Coronary artery (tissue), 2 donors: ENCODE measurements around the gene CPT1B.

Source experiments
- DNase-seq: peaks from one replicate; pipeline ENCODE4 v3.0.0-alpha.2; 2017; ENCODE audit warnings: low spot score
- H3K27ac ChIP-seq, 2 donors: fragments of 200-600 bp; sonication (generic); one replicate each; pipeline ENCODE4 v1.5.1; 2016 to 2019
- H3K4me3 ChIP-seq: fragments of 200-600 bp; sonication (generic); 2 replicates; pipeline ENCODE4 v1.5.1; 2016; ENCODE audit warnings: mild to moderate bottlenecking, moderate library complexity
- TF ChIP-seq, protein P1 (sequence below): fragments of 200-600 bp; sonication (generic); IDR thresholded peaks from one replicate; pipeline ENCODE4 v1.5.1; 2019; ENCODE audit warnings: antibody characterized with exemption

The CPT1B gene

GRCh38 chr22:50529416-50529896, 48.8 kb downstream of the CPT1B start:
- Histone ChIP-seq H3K27ac (peak overlapping the region; percentile 66 to 98), H3K4me3 (peak overlapping the region; percentile 83)
- DNase-seq = peak; percentile 81
- TF ChIP-seq, protein P1, sequence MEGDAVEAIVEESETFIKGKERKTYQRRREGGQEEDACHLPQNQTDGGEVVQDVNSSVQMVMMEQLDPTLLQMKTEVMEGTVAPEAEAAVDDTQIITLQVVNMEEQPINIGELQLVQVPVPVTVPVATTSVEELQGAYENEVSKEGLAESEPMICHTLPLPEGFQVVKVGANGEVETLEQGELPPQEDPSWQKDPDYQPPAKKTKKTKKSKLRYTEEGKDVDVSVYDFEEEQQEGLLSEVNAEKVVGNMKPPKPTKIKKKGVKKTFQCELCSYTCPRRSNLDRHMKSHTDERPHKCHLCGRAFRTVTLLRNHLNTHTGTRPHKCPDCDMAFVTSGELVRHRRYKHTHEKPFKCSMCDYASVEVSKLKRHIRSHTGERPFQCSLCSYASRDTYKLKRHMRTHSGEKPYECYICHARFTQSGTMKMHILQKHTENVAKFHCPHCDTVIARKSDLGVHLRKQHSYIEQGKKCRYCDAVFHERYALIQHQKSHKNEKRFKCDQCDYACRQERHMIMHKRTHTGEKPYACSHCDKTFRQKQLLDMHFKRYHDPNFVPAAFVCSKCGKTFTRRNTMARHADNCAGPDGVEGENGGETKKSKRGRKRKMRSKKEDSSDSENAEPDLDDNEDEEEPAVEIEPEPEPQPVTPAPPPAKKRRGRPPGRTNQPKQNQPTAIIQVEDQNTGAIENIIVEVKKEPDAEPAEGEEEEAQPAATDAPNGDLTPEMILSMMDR = no peak

DNA sequence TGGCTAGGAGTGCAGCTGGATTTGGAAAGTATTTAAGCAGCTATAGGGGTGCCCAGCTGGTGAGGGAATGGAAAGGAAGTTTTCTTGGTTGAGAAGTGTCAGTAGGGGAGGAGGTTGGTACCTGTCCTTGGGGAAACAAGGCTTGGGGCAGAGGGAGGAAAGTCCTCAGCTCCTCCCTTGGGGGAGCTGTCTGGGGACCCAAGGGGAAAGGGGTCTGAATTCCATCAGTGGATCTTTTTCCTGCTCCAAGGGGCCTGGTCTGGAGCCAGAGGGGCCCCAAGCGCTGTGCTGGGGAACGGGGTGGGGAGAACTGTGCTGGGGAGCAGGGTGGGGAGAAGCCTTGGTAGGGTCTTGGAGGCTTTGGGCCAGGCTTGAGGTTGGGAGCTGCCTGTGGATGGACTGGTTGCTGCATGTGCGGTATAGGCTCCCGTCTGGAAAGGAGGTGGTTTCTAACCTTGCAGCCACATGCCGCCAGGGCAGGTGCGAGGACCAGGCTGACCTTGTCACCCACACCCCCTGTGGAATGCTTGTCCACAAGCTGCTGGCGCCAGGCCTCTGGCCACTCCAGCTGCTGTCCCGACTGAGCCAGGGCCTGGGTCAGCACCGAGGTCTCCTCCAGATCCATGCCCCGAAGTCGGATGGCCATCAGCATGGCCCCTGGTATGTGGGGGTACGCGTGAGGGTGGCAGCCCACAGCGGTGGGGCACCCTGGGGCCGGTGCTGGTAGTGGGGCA, 49.4 kb downstream of the CPT1B start:
- peak; percentile 78 for DNase-seq
- Histone ChIP-seq H3K4me3 (peak overlapping the region; percentile 83), H3K27ac (peak overlapping the region in 1 of 2 donors; percentile 98)
- TF ChIP-seq, protein P1 = no peak

DNA sequence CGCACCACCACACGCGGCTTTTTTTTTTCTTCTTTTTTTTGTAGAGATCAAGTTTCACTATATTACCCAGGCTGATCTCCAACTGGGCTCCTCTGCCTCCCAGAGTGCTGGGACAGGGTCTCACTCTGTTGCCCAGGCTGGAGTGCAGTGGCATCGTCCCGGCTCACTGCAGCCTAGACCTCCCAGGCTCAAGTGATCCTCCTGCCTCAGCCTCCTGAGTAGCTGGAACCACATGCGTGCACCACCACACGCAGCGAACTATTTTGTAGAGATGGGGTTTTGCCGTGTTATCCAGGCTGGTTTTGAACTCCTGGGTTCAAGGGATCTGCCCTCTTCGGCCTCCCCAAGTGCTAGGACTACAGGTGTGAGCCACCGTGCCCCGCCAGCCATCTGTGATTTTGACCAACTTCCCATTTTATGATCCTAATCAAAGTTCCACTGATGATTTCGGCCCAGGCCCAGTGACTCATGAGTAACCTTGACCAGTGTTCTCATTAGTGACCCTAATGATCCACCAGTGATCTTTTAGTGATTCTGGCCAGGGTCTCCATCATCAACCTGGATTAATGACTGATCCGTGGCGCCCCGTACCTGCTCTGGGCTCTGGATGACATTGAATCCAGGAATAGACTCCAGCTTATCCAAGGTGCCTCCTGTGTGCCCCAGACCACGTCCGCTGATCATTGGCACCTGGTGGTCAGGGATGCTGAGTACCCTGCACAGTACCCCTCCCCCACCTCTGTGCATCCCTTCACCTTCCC, 50.1 kb downstream of the CPT1B start:
- TF ChIP-seq, protein P1 = no peak
- H3K4me3 ChIP-seq = peak overlapping the region; percentile 83
- peak; percentile 73 for DNase-seq
- H3K27ac ChIP-seq = peak overlapping the region in 1 of 2 donors; percentile 98

GRCh38 chr22:50526834-50527801, 51.1 kb downstream of the CPT1B start:
- Histone ChIP-seq H3K27ac (peak overlapping the region; percentile 64 to 95), H3K4me3 (peak overlapping the region; percentile 86)
- TF ChIP-seq, protein P1 = no peak
- peak; percentile 80 for DNase-seq

DNA sequence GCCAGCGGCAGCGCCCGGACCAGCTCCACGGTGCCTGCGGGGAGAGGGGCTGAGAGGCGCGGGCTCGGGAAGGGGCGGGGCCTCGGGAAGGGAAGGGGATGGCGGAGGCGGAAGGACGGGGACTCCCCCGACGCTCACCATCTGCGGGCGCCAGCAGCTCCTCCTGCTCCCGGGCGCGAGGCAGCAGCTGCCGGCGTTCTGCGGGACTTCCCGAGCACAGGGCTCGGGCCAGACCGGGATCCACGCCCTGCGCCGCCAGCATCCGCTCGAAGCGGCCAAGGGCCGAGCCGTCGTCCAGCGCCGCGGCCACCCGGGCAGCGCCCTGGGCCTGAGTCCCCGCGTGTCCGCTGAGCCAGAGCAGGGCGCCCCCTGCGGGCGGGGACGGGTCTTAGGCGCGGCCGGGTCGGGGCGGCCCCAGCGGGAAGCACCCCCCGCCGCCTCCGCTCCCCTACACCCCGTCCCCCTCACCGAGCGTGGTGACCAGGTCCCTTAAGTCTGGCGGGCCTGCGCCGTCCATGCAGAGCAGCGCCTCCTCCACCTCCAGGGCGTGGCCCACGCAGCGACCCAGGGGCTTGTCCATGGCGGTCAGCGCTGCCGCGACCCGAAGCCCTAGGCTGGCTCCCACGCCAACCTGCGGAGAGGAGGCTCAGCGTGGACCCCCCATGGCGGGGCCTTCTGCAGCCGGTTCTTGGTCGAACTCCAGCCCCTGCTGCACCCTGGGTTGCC, 52.0 kb downstream of the CPT1B start:
- DNase-seq = peak; percentile 84
- TF ChIP-seq, protein P1 = peak; percentile 31
- H3K27ac ChIP-seq = peak overlapping the region; percentile 64 to 95
- peak overlapping the region; percentile 86 for H3K4me3 ChIP-seq

DNA sequence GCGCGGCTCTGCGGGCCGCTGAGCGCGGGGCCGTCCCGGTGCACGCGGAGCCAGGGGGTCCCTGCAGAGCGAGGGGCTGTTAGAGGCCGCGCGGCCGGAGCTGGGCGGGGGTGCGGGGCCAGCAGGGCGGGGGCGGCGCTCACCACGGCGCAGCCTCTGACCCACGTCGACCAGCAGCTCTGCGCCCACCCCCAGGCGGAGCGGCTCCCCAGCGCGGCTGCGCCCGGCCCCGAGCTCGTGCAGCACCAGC, 52.4 kb downstream of the CPT1B start:
- TF ChIP-seq, protein P1 = no peak
- Histone ChIP-seq H3K27ac (peak overlapping the region; percentile 64 to 95), H3K4me3 (peak overlapping the region; percentile 86)
- no peak for DNase-seq
